ENCODE data around the gene YIPF2. TPM values are rescaled to one million over a fixed set of nuclear protein-coding genes. Genes with fewer than 3 reads are reported as not detected.

YIPF2 gene
- total and polyA plus RNA-seq, 10 of the 15 experiments (the other 5 are each of a cell fraction or from before 2014, with no cell fraction given), result 0.92 to 38.9 (median 17.6) TPM

DNA sequence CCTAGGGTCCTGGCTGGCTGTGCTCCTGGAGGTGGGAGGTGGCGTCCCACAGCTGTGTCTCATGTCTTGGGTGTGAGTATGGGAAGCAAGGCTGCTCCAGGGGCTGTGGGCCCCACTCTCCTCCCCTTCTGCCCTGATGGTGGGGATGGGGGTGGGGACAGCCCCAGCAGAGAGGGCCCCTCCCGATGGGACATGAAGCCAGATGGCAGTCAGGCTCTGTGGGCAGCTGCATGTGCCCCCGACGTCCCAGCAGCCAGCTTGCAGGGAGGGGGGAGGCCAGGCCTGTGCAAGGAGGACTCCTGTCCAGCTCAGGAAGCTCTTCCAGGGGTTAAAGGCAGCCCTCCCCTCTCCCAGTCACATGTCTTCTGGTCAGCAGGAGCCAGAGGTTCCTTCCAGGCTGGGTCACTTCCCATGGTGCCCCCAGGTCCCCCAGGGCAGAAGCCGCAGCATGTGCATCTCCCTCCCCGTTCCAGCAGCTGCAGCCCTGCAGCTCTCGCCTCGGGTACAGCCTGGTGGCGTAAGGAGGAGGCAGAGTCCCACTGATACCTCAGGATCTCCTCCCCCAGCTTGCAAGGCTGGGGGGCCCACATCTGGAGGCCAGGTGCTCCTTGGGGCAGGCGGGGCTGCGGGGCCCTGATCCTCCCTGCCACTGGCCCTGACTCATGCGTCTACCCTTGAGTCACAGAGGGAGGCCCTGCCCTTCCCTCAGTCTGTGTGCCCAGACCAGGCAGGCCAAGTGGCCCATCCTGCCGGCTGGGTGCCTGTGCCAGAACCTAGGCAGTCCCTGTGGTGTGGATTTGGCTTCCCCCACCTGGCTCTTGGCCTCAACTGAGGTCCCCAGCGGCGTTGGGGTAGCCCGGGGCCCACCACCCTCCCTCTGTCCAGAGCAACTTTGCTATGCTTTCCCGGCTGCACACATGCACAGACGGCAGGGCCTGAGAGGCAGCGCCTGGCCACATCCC is 13.0 kb downstream of the YIPF2 start:
- Histone ChIP-seq H3K4me1 (ENCODE audit: control insufficient read depth, insufficient read depth, low read length) (no peaks in the 10 kb centered on the region), H3K9me3 (replicated peaks; ENCODE audit: control insufficient read depth, insufficient read depth, low read length) (no peaks in the 10 kb centered on the region), H3K9ac (ENCODE audit: control insufficient read depth, insufficient read depth, low read length) (no peak overlapping the region), H3K79me2 (ENCODE audit: control insufficient read depth, insufficient read depth, low read length) (no peaks in the 10 kb centered on the region), H4K20me1 (ENCODE audit: control insufficient read depth, insufficient read depth) (no peaks in the 10 kb centered on the region), H3K27ac (ENCODE audit: control insufficient read depth, insufficient read depth) (no peak overlapping the region), H2AFZ (ENCODE audit: control insufficient read depth, low read depth, low read length) (no peak overlapping the region), H3K36me3 (ENCODE audit: control insufficient read depth in 2 of 2, insufficient read depth in 2 of 2, low read length in 1 of 2) (peaks cover 12 to 48% of the 10 kb centered on the region in 2 experiments), H3K4me2 (ENCODE audit: control insufficient read depth, insufficient read depth) (no peak overlapping the region), H3K4me3 (no peak overlapping the region), H3K27me3 (replicated peaks in 1 of 2; ENCODE audit: control insufficient read depth in 2 of 2, insufficient read depth in 2 of 2, low read length in 1 of 2) (no peaks in the 10 kb centered on the region)
- RAD21 ChIA-PET (ENCODE audit: unreplicated experiment), result no interaction called here
- POLR2A ChIA-PET, result no interaction called here
- no peak for DNase-seq (ENCODE audit: low read depth, low spot score)
- BruUV-seq (replicated peaks), result no TSS peak
- no peak for TF ChIP-seq CREB1 (IDR thresholded peaks at IDR 0.05; ENCODE audit: low read depth)
- TF ChIP-seq, protein P1, sequence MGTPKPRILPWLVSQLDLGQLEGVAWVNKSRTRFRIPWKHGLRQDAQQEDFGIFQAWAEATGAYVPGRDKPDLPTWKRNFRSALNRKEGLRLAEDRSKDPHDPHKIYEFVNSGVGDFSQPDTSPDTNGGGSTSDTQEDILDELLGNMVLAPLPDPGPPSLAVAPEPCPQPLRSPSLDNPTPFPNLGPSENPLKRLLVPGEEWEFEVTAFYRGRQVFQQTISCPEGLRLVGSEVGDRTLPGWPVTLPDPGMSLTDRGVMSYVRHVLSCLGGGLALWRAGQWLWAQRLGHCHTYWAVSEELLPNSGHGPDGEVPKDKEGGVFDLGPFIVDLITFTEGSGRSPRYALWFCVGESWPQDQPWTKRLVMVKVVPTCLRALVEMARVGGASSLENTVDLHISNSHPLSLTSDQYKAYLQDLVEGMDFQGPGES (IDR thresholded peaks at IDR 0.05), result no peak
- TF ChIP-seq SMC3 (IDR thresholded peaks at IDR 0.05; ENCODE audit: borderline replicate concordance, low read length), result no peak
- TF ChIP-seq BRCA1 (IDR thresholded peaks at IDR 0.05; ENCODE audit: low read depth, low read length), result no peak
- TF ChIP-seq BHLHE40 (IDR thresholded peaks at IDR 0.05; ENCODE audit: borderline replicate concordance in 1 of 2, low read depth in 2 of 2, low read length in 1 of 2), result no peak
- TF ChIP-seq TCF3 (IDR thresholded peaks at IDR 0.05; ENCODE audit: borderline replicate concordance, insufficient read depth, low read depth, low read length), result no peak
- TF ChIP-seq SREBF1 (IDR thresholded peaks at IDR 0.05; ENCODE audit: low read length), result no peak
- no peak; the same call in 1 of the 2 replicates for TF ChIP-seq POLR2A (IDR thresholded peaks at IDR 0.05; ENCODE audit: low read depth, low read length)
- TF ChIP-seq, protein P2, sequence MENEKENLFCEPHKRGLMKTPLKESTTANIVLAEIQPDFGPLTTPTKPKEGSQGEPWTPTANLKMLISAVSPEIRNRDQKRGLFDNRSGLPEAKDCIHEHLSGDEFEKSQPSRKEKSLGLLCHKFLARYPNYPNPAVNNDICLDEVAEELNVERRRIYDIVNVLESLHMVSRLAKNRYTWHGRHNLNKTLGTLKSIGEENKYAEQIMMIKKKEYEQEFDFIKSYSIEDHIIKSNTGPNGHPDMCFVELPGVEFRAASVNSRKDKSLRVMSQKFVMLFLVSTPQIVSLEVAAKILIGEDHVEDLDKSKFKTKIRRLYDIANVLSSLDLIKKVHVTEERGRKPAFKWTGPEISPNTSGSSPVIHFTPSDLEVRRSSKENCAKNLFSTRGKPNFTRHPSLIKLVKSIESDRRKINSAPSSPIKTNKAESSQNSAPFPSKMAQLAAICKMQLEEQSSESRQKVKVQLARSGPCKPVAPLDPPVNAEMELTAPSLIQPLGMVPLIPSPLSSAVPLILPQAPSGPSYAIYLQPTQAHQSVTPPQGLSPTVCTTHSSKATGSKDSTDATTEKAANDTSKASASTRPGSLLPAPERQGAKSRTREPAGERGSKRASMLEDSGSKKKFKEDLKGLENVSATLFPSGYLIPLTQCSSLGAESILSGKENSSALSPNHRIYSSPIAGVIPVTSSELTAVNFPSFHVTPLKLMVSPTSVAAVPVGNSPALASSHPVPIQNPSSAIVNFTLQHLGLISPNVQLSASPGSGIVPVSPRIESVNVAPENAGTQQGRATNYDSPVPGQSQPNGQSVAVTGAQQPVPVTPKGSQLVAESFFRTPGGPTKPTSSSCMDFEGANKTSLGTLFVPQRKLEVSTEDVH (IDR thresholded peaks at IDR 0.05; ENCODE audit: low read depth, partially characterized antibody), result no peak
- FAIRE-seq, result no peak
- CTCF ChIA-PET, result no interaction called here
- intact Hi-C loops (cut with micrococcal nuclease; ENCODE audit: unreplicated experiment), result no loop called here
- SMC1A ChIA-PET (ENCODE audit: uncharacterized antibody, unreplicated experiment), result no interaction called here
- WGBS (ENCODE audit: insufficient coverage, insufficient replicate concordance, low lambda C conversion rate, missing lambda C conversion rate), result 93% methylated on average over 18 of the region's 19 CpGs
- in situ Hi-C loops (cut with MboI), result no loop called here
- no peak for ATAC-seq
